SK-N-MC (cell line): ENCODE results near the gene ATP5PF.

Experiments used
- EZH2 ChIP-seq: fragments of 200-600 bp; sonication (generic); IDR thresholded peaks from one replicate; pipeline ENCODE4 v1.6.1; 2017; ENCODE audit warnings: antibody characterized with exemption
- POLR2AphosphoS5 ChIP-seq: IDR thresholded peaks from 2 replicates; pipeline ENCODE4 v1.6.1; 2012; ENCODE audit warnings: mild to moderate bottlenecking, low read depth, low read length, borderline replicate concordance

- TF ChIP-seq EZH2 (no peak), POLR2AphosphoS5 (no peak)
Observed at GRCh38 chr21:25734654-25734903, 125 bp downstream of the ATP5PF start.
